Lower lobe of right lung (tissue), 2 donors: ENCODE measurements around the gene CDH23. TPM values are rescaled to one million over a fixed set of nuclear protein-coding genes. Genes with fewer than 3 reads are reported as not detected.

Source experiments
- ATAC-seq, 2 donors: fragments of 200-7000 bp; cut with Tn5 transposase; one replicate each; pipeline ENCODE4 v1.9.1; 2020 to 2022; ENCODE audit warnings: mild to moderate bottlenecking in 2 of 2, moderate library complexity in 2 of 2
- DNase-seq: peaks from one replicate; pipeline ENCODE4 v3.0.0-alpha.2; 2020
- H3K27ac ChIP-seq: fragments of 200-600 bp; one replicate; pipeline ENCODE4 v1.8.0; 2022
- H3K27me3 ChIP-seq: fragments of 200-600 bp; one replicate; pipeline ENCODE4 v1.8.0; 2022; ENCODE audit warnings: low read depth
- H3K36me3 ChIP-seq: fragments of 200-600 bp; one replicate; pipeline ENCODE4 v1.8.0; 2022; ENCODE audit warnings: mild to moderate bottlenecking
- H3K4me1 ChIP-seq: fragments of 200-600 bp; one replicate; pipeline ENCODE4 v1.8.0; 2022
- H3K4me3 ChIP-seq: fragments of 200-600 bp; one replicate; pipeline ENCODE4 v1.8.0; 2022; ENCODE audit warnings: mild to moderate bottlenecking
- H3K9me3 ChIP-seq: fragments of 200-600 bp; one replicate; pipeline ENCODE4 v1.8.0; 2022
- CTCF ChIP-seq: fragments of 200-600 bp; IDR thresholded peaks from one replicate; pipeline ENCODE4 v1.8.0; 2022; ENCODE audit warnings: antibody characterized with exemption, mild to moderate bottlenecking
- intact Hi-C: fragments of 100-400 bp; cut with DNase I; formaldehyde crosslinking; loops from one replicate; pipeline ENCODE4 v1.11.0; 2022
- total RNA-seq: library from RNA; stranded (reverse); fragmentation: NEBNext Ultra II Directional; extraction: Animal tissue kit (Norgen Biotek cat#: 25700); gene quantifications from one replicate; pipeline ENCODE4 v1.2.1, GENCODE V29; 2021
- donor health status: DM: no; HTN: yes; CAD: no; lungs with severe emphysema.

The CDH23 gene
- total RNA-seq, 1 donor from 2014 or later: 9.4 TPM

- Histone ChIP-seq H3K27me3 (no peaks in the 10 kb centered on the region), H3K4me3 (no peak overlapping the region), H3K9me3 (no peaks in the 10 kb centered on the region), H3K4me1 (peaks cover 6% of the 10 kb centered on the region), H3K27ac (no peak overlapping the region), H3K36me3 (no peaks in the 10 kb centered on the region)
- DNase-seq (no peak), ATAC-seq (no peak)
- intact Hi-C loops: no loop called here
- TF ChIP-seq CTCF: no peak
Observed at GRCh38 chr10:71517298-71518169, 120.8 kb downstream of the CDH23 start.

GRCh38 chr10:71520042-71520441, 123.3 kb downstream of the CDH23 start:
- ATAC-seq (no peak), DNase-seq (no peak)
- H3K27ac ChIP-seq: no peak overlapping the region
- intact Hi-C loops: no loop called here
- no peaks in the 10 kb centered on the region for H3K27me3 ChIP-seq
- H3K4me1 ChIP-seq: no peaks in the 10 kb centered on the region
- H3K9me3 ChIP-seq: no peaks in the 10 kb centered on the region
- no peak overlapping the region for H3K4me3 ChIP-seq
- no peaks in the 10 kb centered on the region for H3K36me3 ChIP-seq
- TF ChIP-seq CTCF: no peak

GRCh38 chr10:71521504-71522441, 125.1 kb downstream of the CDH23 start:
- DNase-seq: no peak
- no peaks in the 10 kb centered on the region for H3K27me3 ChIP-seq
- no peaks in the 10 kb centered on the region for H3K9me3 ChIP-seq
- no peak overlapping the region for H3K4me3 ChIP-seq
- H3K36me3 ChIP-seq: no peaks in the 10 kb centered on the region
- H3K4me1 ChIP-seq: no peaks in the 10 kb centered on the region
- H3K27ac ChIP-seq: no peak overlapping the region
- peak in 1 of 2 donors; percentile 6 for ATAC-seq
- intact Hi-C loops: no loop called here
- TF ChIP-seq CTCF: no peak

GRCh38 chr10:71522442-71523144, 125.9 kb downstream of the CDH23 start:
- DNase-seq (no peak), ATAC-seq (no peak)
- Histone ChIP-seq H3K4me3 (no peak overlapping the region), H3K4me1 (no peaks in the 10 kb centered on the region), H3K36me3 (no peaks in the 10 kb centered on the region), H3K27me3 (no peaks in the 10 kb centered on the region), H3K27ac (no peak overlapping the region), H3K9me3 (no peaks in the 10 kb centered on the region)
- intact Hi-C loops: no loop called here
- no peak for TF ChIP-seq CTCF

- H3K36me3 ChIP-seq: no peaks in the 10 kb centered on the region
- intact Hi-C loops: no loop called here
Observed at GRCh38 chr10:71523756-71524155, 127.0 kb downstream of the CDH23 start.

More at GRCh38 chr10:71523756-71524155, 127.0 kb downstream of the CDH23 start:
- no peak for TF ChIP-seq CTCF
- DNase-seq (no peak), ATAC-seq (no peak)
- H3K4me3 ChIP-seq: no peak overlapping the region
- H3K9me3 ChIP-seq: no peaks in the 10 kb centered on the region
- no peaks in the 10 kb centered on the region for H3K4me1 ChIP-seq
- H3K27me3 ChIP-seq: no peaks in the 10 kb centered on the region
- H3K27ac ChIP-seq: no peak overlapping the region
